Pulmonary artery endothelial cell (primary cell): Measurements from ENCODE around the gene PELI2. TPM values are rescaled to one million over a fixed set of nuclear protein-coding genes. Genes with fewer than 3 reads are reported as not detected.
A peak's percentile ranks its signal among the peaks of the same experiment; 100 is the strongest.

Experiments used
- DNase-seq: peaks from one replicate; pipeline ENCODE4 v3.0.0-alpha.2; 2011; ENCODE audit warnings: low read depth, low spot score
- total RNA-seq: library from RNA; depleted of rRNA; stranded (reverse); fragments of >200 nt; gene quantifications from 2 replicates; pipeline ENCODE4 v1.2.3, GENCODE V29; 2014

The PELI2 gene
- total RNA-seq, 1 donor from 2014 or later, result 13.6 TPM

DNA sequence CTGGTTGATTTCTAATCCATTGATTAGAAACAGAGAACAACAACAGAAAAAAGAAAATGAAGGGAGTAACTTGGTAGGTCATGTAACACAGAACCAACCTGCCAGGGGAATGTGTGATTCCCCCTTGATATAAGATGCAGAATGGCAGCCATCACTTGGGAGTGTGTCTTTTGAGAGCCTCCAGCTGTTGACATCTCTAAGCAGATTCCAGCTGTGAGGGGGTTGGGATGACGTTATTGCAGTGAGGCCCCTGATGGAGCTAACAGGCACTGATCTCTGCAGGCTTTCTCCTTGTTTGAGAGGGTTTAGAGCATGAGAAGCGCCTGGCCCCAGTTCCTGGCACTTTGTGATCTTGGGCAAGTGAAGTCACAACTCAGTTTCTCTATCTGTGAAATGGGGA lies 124.9 kb downstream of the PELI2 start:
- no peak for DNase-seq

DNA sequence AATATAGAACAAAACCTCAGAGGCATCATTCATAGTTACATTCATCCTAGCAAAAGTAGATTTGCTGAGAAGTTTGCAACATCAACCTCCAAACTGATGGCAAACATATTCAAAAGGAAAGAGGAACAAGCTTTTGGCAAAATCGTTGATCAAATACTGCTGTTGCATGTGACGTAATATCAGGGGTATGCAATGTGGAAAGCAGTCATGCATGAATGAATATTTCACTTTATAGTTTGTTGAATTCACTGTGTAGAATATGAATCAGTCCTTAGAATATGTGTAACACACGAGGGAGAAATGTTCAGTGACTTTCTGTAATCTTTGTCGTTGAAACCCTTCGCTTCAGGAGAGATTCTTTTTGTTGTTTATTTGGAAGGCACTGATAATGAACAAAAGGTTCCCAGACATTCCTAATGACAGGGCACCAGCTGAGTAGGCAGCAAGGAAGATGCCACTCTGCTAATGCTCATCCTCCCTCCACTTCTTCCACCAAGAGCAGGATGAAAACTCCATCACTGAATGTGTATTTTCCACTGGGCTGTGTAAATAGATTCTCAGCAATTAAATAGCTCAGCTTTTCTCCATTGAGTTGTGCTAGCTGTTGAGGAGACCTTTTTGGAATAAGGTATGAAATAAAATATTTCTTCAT lies 126.1 kb downstream of the PELI2 start:
- no peak for DNase-seq

DNA sequence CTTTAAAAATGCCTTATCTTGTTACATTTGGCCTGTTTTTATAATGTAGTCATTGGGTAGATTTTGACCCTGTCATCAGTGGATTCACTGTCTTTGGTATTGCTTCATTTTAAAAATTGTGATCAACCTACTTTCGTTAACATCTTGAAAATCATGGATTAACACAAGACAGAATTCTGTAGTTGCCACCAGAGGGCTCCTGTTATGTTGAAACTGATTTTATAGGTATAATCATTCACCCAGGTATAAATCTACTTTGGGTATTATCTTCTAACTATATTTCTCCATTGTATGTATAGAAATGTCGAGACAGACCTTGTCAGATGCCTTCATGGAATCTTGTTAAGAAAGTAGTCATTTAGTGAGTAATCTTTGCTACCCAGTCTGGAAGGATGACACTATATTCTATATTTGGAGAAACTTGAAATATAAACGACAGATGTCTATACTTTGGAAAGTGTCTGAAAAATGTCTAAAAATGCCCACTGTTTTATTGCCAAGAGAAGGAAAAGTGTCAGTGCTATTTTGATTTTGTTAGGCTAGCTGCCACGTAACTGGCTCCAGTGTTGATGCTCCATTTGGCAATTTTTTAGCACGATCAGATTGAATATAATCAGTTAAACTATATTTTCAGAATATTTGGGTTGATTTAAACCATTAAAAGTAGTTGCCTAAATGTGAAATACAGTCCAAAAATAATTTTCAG lies 129.4 kb downstream of the PELI2 start:
- DNase-seq, result peak; percentile 7

DNA sequence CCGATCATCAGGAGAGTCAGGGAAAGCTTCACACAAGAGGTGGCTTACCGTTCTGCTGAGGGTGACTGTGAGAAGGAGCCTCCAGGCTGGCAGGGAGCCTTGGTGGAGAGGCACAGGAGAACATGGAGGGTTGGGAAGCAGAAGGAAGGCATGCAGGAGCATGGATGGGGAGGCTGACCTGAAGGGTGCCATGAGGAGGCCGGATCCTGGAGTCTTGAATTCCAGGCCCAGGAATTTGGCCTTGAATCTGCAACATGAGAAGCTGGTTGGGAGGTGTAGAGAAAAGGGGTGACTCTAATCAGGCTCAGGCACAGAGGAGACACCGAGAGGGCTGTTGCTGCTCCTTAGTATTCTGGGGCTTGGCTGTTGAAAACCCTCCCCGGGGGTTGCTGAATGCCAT lies 130.2 kb downstream of the PELI2 start:
- DNase-seq, result no peak

DNA sequence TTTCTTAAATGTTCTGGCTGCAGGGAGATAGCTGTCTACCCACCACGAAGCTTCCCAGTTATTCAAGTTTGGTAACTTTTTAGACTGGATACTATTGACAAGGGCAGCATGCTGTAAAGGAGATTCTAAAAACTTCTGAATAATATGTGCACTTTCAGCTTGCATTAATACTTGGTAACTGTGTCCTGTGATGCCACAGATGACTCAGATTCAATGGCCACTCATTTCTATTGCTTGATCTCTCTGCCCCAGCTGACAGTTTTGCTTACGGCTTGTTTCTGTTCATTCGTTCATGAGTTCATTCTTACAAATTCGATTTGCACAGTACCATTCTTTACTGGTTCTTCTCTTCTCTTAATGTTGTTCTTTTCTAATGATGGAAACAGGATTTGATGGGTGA lies 142.8 kb downstream of the PELI2 start:
- no peak for DNase-seq

DNA sequence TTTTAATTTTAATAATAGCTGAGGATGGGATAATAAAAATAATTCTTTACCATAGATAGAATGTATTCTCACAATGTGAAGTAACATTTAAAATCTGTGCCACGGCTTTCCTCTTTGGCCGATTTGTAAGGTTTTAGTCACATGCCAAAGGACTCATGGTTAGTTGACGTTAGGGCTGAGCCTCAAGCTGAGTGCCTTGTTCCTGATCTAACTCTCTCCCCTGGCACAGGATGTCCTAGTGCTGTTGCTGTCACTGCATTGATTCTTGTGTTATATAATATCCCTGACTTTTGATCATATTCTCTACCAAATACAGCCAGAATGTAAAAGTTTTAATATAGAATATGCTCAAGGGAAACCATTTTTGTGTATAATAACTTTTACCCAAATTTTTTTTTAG lies 144.3 kb downstream of the PELI2 start:
- no peak for DNase-seq

DNA sequence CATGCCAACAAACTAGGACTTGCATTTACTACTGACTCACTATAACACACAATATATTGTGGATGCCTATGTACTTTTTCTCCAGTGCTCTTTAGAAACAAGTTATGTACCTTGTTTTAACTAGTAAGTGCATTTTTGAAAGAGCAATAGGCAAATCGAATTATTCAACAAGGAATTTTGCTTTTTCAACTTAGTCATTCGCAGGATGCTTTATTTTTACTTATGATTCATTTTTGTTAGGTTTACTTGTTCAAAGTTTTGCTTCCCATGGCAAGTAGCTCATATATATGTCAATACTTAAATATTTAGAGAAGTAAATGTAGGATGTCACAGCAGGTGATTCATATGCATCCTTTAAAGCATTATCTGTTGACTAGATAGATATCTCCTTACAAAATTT lies 149.8 kb downstream of the PELI2 start:
- no peak for DNase-seq

DNA sequence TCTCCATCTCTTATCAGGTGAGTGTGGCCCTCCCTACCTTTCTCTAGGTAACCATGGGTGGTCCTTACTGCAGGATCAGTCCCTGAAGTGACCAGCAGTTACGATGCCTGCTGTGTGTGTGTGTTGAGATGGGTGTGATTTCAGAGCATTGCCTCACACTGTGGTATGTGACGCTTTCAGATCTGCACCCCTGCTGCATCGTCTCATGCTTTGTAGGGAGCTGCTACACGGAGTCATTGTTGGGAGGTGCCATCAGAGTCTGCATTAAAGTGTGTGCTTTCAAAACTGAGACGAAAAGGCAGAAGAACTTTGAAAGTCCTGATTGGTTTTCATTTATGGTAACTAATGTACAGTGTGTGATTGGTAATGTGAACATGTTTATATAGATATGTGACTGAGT lies 150.5 kb downstream of the PELI2 start:
- no peak for DNase-seq

DNA sequence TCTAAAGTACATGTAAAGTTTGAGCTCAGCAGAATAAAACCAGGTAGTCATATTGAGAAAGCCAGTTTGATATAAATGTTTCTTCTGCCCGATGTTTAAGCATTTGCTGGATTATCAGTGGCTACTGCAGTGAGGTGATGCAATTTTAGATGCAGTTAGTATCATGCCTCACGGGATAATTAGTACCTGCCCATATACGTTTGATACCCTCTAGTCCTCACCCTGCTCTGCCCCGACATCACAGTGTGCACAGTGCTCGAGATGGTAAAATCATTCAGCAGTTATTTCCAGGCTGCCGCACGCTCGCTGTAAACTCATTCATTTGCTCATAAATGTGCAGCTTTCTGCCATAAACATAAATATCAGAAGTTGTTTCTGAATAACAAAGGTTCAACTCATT lies 152.7 kb downstream of the PELI2 start:
- no peak for DNase-seq

DNA sequence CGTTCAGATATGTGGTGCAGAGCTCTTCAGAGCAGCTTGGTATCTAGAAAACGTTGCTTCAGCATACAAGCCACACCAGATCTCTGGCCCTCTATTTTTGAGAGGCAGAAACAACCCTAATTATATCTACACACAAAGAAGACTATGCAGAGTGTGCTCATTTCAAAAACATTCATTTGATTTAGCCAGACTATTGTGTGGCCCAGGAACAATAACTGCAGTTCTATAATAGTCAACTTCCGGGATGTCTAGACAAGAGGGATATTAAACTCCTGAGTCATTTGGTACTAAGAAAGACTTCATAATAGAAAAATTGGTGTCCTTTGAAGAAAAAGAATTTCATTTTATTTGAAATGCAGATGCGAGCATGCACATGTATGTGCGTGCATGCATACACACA lies 153.8 kb downstream of the PELI2 start:
- peak; percentile 75 for DNase-seq

DNA sequence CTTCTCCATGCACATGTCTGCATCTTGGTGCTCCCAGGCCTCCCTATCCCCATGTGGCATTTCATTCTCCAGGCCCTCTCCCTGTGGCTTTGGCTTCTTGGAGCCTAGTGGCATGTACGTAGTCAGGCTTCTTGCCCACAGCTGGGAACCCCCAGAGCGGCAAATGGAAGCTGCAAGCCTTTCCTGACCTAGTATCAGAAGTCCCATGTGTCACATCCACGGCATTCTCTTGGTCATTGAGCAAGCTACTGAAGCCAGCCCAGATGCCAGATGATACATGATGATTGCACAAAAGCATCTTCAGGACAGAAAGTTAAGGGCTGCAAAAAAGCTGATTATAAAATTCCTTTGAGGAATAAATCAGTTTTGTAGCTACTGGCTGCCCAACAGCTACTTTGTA lies 154.9 kb downstream of the PELI2 start:
- DNase-seq, result no peak

DNA sequence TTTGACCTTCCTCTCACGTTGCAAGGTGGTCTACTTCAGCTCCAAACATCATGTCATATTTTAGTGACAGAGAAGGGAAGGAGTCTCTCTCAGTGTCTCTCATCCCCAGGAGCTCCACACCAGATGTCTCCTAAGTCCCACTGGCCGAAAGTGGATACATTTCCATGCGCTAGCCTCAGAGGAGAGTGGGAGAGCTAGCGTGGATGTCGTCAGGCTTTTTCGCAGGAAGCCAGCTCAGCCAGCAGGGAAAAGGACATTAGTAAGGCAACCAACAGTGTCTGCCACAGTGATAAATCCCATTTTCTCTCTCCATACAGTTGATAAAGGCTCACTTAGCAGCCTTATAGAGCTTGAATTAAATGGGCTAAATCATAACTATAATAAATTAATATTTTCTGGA lies 155.7 kb downstream of the PELI2 start:
- no peak for DNase-seq

DNA sequence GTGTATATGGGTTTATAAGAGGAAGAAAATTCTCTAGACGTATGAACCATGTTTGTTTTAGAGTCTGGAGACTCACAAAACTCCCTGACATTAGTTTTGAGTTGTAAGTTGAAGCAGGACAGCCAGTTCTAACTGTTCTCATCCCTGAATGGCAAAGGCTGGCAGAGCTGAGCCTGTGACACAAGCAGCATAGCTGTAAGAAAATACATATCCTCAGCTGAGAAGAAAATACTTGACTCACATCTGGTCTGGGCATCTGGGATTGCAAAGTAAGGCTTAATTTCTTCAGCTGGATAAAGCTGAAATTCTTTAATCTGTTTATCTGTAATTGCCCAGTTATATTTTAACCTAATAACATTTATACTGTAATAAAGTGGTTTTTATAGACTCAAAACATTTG lies 156.3 kb downstream of the PELI2 start:
- DNase-seq, result no peak

DNA sequence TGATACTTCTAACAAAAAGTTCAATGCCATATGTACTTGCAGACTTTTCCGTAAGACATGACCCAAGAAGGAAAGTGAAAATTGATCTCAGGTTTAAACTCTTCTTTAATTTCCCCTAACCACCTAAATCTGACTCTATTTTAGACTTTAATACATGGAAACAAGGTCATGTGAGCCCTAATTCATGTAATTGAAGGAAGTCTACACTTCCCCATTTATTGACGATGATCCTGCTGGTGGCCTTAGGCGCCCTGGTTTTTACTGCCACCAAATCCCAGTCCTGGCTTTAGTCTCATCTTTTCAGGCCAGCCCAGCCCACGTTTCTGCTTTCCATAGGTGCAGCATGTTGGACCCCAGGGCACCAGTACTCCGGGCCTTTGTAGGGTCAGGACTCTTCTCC lies 157.9 kb downstream of the PELI2 start:
- no peak for DNase-seq

DNA sequence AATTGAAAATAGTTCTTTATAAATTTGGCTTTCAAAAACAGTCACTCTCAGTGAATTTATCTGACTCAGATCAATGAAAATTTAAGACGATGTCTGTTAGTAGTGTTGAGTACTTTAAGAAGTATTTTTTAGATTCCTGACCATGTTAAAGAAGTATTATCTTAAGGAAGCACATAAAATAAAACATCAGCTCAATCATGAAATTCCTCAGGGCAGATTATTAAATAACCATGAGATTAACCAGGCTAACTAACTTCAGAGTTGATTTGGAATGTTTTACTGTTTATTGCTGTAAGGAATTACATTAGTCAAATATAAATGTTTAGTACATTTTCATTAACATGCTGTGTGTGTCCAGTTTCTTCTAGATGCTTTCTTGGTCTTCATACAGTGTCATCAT lies 160.2 kb downstream of the PELI2 start:
- DNase-seq, result no peak

DNA sequence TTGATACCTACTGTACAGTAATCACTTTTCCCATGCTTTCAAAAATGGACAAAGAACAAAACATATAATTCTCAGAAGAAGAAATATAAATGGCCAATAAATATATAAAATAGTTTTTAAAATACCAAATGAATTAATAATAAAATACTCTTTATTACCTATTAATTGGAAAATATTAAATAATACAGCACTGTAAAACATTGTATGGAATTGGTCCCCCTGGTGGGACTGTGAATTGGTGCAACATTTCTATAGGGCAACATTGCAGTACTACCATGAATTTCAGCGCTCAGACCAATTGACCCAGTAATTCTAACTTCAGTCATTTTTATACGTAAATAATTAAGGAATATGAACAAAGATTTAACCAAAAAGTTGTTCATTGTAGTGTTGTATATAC lies 162.6 kb downstream of the PELI2 start:
- no peak for DNase-seq

DNA sequence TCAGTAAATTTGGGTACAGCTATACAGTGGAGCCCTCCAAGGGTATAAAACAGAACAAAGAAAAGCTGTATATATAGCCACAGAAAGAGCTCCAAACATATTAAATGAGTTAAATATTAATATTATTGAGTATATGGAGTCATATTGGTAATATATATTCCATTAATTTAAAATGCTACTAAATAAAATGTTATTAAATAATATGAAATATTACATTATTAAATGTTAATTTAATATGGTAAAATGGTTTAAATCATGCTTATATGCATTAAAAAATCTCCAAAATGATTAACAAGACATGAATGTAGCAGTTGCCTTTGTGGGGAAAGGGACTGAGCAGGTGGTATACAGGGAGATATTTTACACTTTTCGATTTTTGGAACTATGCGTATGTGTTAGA lies 164.0 kb downstream of the PELI2 start:
- DNase-seq, result no peak

DNA sequence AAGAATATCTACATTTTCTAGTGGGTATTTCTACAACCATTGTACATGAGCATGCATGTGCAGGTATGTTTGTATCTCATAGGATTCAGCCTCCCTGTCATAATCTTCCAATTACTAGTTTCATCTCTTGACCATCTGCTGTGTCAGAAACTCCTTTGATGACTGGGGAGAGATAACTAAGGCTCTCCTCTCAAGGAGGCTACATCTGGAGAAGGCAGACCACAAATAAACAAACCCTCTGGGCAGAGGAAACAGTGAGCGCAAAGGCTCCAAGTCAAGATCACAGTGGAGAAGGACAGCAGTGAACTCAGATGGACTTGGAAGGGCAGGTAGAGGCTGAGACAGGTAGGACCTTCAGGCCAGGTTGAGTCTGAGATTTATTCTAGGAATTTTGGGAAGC lies 166.4 kb downstream of the PELI2 start:
- no peak for DNase-seq

DNA sequence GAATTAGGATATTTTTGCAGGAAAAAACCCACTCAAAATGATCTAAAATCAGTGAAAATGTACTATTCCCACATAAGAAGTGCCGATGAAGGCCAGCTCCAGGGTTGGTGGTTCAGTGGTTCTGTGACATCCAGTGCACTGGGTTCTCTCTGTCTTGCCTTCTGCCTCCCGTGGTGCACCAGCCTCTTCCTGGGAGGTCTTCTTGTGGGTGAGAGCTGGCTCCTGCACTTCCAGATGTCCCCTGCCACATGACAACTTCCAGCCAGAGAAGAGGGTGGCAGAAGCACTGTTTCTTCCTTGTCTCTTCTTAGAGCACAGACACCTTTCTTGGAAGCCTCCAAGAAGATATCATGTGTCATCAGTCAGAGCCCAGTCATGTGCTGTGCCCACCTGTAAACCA lies 170.9 kb downstream of the PELI2 start:
- no peak for DNase-seq

DNA sequence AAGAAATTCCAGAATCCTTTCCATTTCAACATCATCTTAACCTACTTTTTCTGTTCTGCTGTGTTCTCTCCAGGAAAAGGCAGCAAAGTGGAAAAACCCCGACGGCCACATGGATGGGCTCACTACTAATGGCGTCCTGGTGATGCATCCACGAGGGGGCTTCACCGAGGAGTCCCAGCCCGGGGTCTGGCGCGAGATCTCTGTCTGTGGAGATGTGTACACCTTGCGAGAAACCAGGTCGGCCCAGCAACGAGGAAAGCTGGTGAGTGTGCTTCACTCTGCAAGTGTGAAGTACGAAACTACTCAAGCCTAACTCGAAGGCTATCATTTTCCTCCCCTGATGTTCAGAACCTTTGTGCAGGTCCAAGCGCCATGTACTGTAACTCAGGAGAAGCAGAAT lies 172.0 kb downstream of the PELI2 start:
- no peak for DNase-seq

DNA sequence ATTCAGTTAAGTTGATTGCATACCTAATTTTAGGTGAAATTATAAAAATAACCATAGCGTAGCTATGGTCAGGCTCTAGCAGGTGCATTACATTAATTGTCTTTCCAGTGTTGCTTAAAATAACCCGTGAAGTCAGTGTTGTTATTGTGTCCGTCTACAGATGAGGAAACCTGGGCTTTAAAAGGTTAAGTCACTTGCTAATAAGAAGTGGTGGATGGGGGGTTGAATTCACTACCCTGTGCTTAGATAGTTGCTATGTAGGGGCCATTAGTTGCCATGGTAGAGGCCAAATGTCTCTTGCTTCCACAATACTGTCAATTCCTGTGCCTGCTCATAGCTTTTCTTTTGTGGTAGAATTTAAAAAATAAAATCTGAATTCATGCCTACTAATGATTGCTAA lies 174.8 kb downstream of the PELI2 start:
- DNase-seq, result no peak

DNA sequence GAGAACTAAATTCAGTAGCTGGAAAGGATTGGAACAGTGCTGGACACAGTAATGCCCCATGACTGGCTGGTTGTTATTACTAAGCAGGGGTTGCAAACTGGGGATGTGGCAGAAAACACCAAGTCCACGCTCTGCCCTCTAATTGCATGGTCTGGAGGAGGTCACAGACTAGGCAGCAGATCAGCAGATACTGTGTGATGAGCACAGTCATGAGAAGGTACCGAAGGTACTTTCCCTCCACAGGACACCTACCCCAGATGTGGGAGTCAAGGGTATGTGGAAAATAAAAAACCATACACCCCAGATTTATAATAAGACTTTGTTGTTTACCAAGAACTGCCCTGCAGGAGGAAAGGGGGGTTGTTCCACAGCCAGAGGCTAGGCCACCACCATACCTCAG lies 175.3 kb downstream of the PELI2 start:
- DNase-seq, result no peak

DNA sequence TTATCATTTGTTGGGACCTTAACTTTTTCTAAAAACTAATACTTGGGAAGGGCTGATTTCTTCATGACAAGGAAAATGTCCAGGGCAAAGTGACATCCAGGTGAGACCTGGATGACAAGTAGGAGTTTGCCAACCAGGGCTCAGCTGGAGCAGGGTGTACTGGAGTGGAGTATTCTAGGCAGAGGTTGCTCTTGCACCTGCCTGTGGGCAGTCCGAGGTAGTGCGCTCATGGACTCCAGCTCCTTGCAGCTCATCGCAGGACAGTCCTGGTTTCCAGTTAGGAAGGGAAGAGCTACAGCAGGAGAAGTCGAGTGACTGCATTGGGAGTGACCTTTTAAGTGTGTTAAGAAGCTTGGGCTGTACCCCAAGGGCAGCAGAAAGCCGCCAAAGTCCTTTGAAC lies 175.9 kb downstream of the PELI2 start:
- DNase-seq, result no peak

DNA sequence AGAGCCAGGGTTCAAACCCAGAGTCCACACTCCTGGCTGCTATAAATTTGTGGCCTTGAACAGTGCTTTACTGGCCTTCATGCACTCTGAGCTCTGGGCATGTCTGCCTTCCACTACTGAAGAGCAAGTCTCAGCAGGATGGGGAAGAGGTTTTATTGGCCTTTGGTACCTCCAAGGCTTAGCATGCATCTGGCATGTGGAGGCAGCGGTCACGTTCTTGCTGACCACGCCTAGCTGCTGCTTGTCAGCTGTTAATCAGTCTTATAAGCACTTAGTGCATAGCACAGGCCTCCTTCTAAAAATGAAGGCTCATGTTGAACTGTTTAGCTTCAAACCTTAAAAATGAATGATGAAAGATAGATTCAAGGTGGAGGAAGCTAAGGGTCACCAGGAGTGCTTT lies 177.5 kb downstream of the PELI2 start:
- DNase-seq, result no peak
